GM23338 (cell line): ENCODE data around the gene ANKRD31.

Experiments used
- CREB1 ChIP-seq: fragments of 250-450 bp; sonication (Bioruptor Pico); IDR thresholded peaks from 2 replicates; pipeline ENCODE4 v1.5.0; 2020; ENCODE audit warnings: low read depth, mild to moderate bottlenecking, moderate library complexity
- CTCF ChIP-seq, 2 experiments: fragments of 200-600 bp in 1 of 2; sonication (generic) in 1 of 2; conservative IDR thresholded peaks; 2 replicates each; pipeline versions ENCODE4 v1.5.1 to v1.6.1; 2016 to 2017; ENCODE audit warnings: antibody characterized with exemption in 2 of 2, low read depth in 2 of 2, mild to moderate bottlenecking in 2 of 2, moderate library complexity in 1 of 2
- ETS1 ChIP-seq: IDR thresholded peaks from 2 replicates; pipeline ENCODE4 v1.6.1; 2016; ENCODE audit warnings: antibody characterized with exemption
- EZH2 ChIP-seq: fragments of 200-600 bp; sonication (generic); IDR thresholded peaks from one replicate; pipeline ENCODE4 v1.8.0; 2017; ENCODE audit warnings: antibody characterized with exemption, mild to moderate bottlenecking, low read depth; ENCODE audit not compliant: unreplicated experiment
- EZH2phosphoT487 ChIP-seq: fragments of 200-600 bp; sonication (generic); IDR thresholded peaks from one replicate; pipeline ENCODE4 v1.8.1; 2018; ENCODE audit warnings: antibody characterized with exemption; ENCODE audit not compliant: unreplicated experiment
- JUNB ChIP-seq: IDR thresholded peaks from one replicate; pipeline ENCODE4 v1.6.1; 2016; ENCODE audit warnings: antibody characterized with exemption; ENCODE audit not compliant: unreplicated experiment
- NANOG ChIP-seq: IDR thresholded peaks from 2 replicates; pipeline ENCODE4 v1.6.1; 2016; ENCODE audit warnings: antibody characterized with exemption, borderline replicate concordance
- POLR2AphosphoS5 ChIP-seq: IDR thresholded peaks from 2 replicates; pipeline ENCODE4 v1.6.1; 2016; ENCODE audit warnings: antibody characterized with exemption, low read depth
- STAT1 ChIP-seq: IDR thresholded peaks from one replicate; pipeline ENCODE4 v1.6.1; 2016; ENCODE audit warnings: antibody characterized with exemption; ENCODE audit not compliant: unreplicated experiment
- TF ChIP-seq, protein P1 (sequence below): IDR thresholded peaks from one replicate; pipeline ENCODE4 v1.6.1; 2018; ENCODE audit warnings: antibody characterized with exemption; ENCODE audit not compliant: unreplicated experiment

GRCh38 chr5:75081510-75081909 lies 155.2 kb downstream of the ANKRD31 start:
- no peak for TF ChIP-seq CTCF (conservative IDR thresholded peaks at IDR 0.05; ENCODE audit: low read depth in 2 of 2)
- no peak for TF ChIP-seq POLR2AphosphoS5
- TF ChIP-seq EZH2, result no peak
- TF ChIP-seq, protein P1, sequence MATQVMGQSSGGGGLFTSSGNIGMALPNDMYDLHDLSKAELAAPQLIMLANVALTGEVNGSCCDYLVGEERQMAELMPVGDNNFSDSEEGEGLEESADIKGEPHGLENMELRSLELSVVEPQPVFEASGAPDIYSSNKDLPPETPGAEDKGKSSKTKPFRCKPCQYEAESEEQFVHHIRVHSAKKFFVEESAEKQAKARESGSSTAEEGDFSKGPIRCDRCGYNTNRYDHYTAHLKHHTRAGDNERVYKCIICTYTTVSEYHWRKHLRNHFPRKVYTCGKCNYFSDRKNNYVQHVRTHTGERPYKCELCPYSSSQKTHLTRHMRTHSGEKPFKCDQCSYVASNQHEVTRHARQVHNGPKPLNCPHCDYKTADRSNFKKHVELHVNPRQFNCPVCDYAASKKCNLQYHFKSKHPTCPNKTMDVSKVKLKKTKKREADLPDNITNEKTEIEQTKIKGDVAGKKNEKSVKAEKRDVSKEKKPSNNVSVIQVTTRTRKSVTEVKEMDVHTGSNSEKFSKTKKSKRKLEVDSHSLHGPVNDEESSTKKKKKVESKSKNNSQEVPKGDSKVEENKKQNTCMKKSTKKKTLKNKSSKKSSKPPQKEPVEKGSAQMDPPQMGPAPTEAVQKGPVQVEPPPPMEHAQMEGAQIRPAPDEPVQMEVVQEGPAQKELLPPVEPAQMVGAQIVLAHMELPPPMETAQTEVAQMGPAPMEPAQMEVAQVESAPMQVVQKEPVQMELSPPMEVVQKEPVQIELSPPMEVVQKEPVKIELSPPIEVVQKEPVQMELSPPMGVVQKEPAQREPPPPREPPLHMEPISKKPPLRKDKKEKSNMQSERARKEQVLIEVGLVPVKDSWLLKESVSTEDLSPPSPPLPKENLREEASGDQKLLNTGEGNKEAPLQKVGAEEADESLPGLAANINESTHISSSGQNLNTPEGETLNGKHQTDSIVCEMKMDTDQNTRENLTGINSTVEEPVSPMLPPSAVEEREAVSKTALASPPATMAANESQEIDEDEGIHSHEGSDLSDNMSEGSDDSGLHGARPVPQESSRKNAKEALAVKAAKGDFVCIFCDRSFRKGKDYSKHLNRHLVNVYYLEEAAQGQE, result no peak
- TF ChIP-seq STAT1, result no peak
- TF ChIP-seq EZH2phosphoT487, result no peak
- TF ChIP-seq CREB1 (CRISPR knock-in tag), result no peak
- no peak for TF ChIP-seq ETS1
- TF ChIP-seq NANOG, result no peak
- TF ChIP-seq JUNB, result no peak
